Measurements from ENCODE around the gene SUV39H2.

The SUV39H2 gene

DNA sequence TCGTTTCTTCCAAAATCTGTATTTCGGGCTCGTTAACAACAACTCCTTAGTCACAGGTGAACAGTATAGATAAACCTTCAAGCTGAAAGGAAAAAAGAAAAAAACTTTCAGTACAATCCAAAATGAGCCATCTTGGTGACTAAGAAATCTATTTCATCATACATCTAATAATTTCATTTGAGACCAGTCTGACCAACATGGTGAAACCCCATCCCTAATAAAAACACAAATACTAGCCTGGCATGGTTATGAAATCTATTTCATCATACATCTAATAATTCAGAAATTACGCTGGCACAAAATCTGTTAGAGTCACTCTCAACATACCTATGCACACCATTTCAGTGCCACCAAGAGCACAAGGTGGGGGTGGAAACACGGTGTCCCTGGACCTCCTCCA lies 66.4 kb downstream of the SUV39H2 start:
- H3F3A ChIP-seq (ENCODE audit: control insufficient read depth, insufficient read depth): no peaks in the 10 kb centered on the region
- H4K20me1 ChIP-seq (ENCODE audit: control insufficient read depth, insufficient read depth, low read depth, low read length): peaks cover 16% of the 10 kb centered on the region; the same call in 1 of the 2 replicates
- H3K36me3 ChIP-seq (ENCODE audit: control insufficient read depth, low read length): peaks cover 84% of the 10 kb centered on the region
- H3K27me3 ChIP-seq (ENCODE audit: control insufficient read depth, low read length): no peaks in the 10 kb centered on the region
- no peak overlapping the region for H3K4me3 ChIP-seq (ENCODE audit: low read length)
- no peaks in the 10 kb centered on the region; the same call in 1 of the 2 replicates for H3K4me1 ChIP-seq (ENCODE audit: control insufficient read depth, low read length)
- peaks cover 74% of the 10 kb centered on the region for H3K79me2 ChIP-seq (ENCODE audit: control insufficient read depth, low read length)
- TF ChIP-seq EZH2phosphoT487 (IDR thresholded peaks at IDR 0.05; ENCODE audit: borderline replicate concordance, low read length): no peak
- TF ChIP-seq, protein P1, sequence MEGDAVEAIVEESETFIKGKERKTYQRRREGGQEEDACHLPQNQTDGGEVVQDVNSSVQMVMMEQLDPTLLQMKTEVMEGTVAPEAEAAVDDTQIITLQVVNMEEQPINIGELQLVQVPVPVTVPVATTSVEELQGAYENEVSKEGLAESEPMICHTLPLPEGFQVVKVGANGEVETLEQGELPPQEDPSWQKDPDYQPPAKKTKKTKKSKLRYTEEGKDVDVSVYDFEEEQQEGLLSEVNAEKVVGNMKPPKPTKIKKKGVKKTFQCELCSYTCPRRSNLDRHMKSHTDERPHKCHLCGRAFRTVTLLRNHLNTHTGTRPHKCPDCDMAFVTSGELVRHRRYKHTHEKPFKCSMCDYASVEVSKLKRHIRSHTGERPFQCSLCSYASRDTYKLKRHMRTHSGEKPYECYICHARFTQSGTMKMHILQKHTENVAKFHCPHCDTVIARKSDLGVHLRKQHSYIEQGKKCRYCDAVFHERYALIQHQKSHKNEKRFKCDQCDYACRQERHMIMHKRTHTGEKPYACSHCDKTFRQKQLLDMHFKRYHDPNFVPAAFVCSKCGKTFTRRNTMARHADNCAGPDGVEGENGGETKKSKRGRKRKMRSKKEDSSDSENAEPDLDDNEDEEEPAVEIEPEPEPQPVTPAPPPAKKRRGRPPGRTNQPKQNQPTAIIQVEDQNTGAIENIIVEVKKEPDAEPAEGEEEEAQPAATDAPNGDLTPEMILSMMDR (IDR thresholded peaks at IDR 0.05; ENCODE audit: low read depth, low read length, poor library complexity, severe bottlenecking): no peak
- no peaks in the 10 kb centered on the region for H3K9me3 ChIP-seq (ENCODE audit: control insufficient read depth, insufficient read depth, low read length)
- H3K4me2 ChIP-seq (ENCODE audit: low read length): no peak overlapping the region
- no peak overlapping the region for H3K27ac ChIP-seq (ENCODE audit: low read depth, low read length)
- H3K9me2 ChIP-seq (replicated peaks; ENCODE audit: control insufficient read depth, low read length): no peaks in the 10 kb centered on the region

GRCh38 chr10:14947268-14947667 lies 68.6 kb downstream of the SUV39H2 start:
- H3K4me1 ChIP-seq (ENCODE audit: control insufficient read depth, low read length): peaks cover 21% of the 10 kb centered on the region
- no peak overlapping the region for H3K4me2 ChIP-seq (ENCODE audit: low read length)
- H3K9me3 ChIP-seq (ENCODE audit: control insufficient read depth, insufficient read depth, low read length): no peaks in the 10 kb centered on the region
- no peaks in the 10 kb centered on the region for H3K27me3 ChIP-seq (ENCODE audit: control insufficient read depth, low read length)
- H3K36me3 ChIP-seq (ENCODE audit: control insufficient read depth, low read length): peaks cover 92% of the 10 kb centered on the region
- TF ChIP-seq, protein P1 (IDR thresholded peaks at IDR 0.05; ENCODE audit: low read depth, low read length, poor library complexity, severe bottlenecking): no peak
- no peak for TF ChIP-seq EZH2phosphoT487 (IDR thresholded peaks at IDR 0.05; ENCODE audit: borderline replicate concordance, low read length)
- H3K4me3 ChIP-seq (ENCODE audit: low read length): no peak overlapping the region
- H3F3A ChIP-seq (ENCODE audit: control insufficient read depth, insufficient read depth): peaks cover 4% of the 10 kb centered on the region
- H3K27ac ChIP-seq (ENCODE audit: low read depth, low read length): no peak overlapping the region
- peaks cover 20% of the 10 kb centered on the region for H4K20me1 ChIP-seq (ENCODE audit: control insufficient read depth, insufficient read depth, low read depth, low read length)
- H3K79me2 ChIP-seq (ENCODE audit: control insufficient read depth, low read length): peaks cover 85% of the 10 kb centered on the region
- no peaks in the 10 kb centered on the region for H3K9me2 ChIP-seq (replicated peaks; ENCODE audit: control insufficient read depth, low read length)

DNA sequence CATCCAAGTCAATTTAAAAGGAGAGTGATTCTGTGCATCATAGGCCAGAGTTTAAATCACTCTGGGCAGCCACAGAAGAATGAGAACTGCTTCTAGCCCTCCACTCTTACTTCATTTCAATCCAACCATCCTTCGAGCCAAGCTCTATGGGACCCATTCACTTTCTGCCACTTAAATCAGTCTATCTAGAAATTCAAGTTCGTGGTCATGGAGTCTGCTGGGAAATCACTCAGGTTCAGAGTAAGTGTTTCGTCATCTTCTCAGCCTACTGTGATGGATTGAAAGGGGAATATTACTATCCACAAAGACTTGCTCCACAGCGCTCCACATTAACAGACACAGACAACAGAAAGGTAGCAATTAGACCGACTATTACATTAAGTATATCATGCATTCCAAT lies 70.6 kb downstream of the SUV39H2 start:
- Histone ChIP-seq H3K36me3 (ENCODE audit: control insufficient read depth, low read length) (peaks cover 87% of the 10 kb centered on the region), H3K4me1 (ENCODE audit: control insufficient read depth, low read length) (peaks cover 24% of the 10 kb centered on the region), H3K9me2 (replicated peaks; ENCODE audit: control insufficient read depth, low read length) (no peaks in the 10 kb centered on the region), H3F3A (ENCODE audit: control insufficient read depth, insufficient read depth) (peaks cover 16% of the 10 kb centered on the region), H3K4me3 (ENCODE audit: low read length) (no peak overlapping the region), H3K4me2 (ENCODE audit: low read length) (peak overlapping the region; percentile 1; the same call in 1 of the 2 replicates), H3K27me3 (ENCODE audit: control insufficient read depth, low read length) (no peaks in the 10 kb centered on the region), H4K20me1 (ENCODE audit: control insufficient read depth, insufficient read depth, low read depth, low read length) (peaks cover 20% of the 10 kb centered on the region), H3K79me2 (ENCODE audit: control insufficient read depth, low read length) (peaks cover 88% of the 10 kb centered on the region), H3K27ac (ENCODE audit: low read depth, low read length) (no peak overlapping the region), H3K9me3 (ENCODE audit: control insufficient read depth, insufficient read depth, low read length) (no peaks in the 10 kb centered on the region)
- no peak for TF ChIP-seq EZH2phosphoT487 (IDR thresholded peaks at IDR 0.05; ENCODE audit: borderline replicate concordance, low read length)
- TF ChIP-seq, protein P1 (IDR thresholded peaks at IDR 0.05; ENCODE audit: low read depth, low read length, poor library complexity, severe bottlenecking): no peak
